ENCODE data around the gene FZR1. TPM values are rescaled to one million over a fixed set of nuclear protein-coding genes. Genes with fewer than 3 reads are reported as not detected.

The FZR1 gene
- total and polyA plus RNA-seq, 2 experiments from 2014 or later = 16.1 to 39.2 TPM

DNA sequence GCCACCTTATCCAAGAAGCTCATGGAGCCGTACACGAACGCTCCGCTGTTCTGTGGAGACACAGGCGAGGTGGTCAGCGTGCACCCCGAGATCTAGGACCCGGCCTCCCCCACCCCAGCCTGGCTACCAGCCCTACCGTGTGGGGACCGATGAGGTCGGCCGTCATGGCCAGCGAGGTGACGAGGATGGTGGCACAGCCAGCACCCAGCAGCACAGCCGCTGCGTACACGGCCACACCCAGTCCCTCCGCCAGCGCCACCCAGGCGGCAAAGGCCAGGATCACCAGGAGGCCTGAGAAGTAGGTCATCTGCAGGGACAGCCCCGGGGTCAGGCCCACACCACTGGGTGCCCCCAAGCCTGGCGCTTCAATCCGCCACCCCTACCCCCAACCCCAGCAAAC is 40.0 kb downstream of the FZR1 start:
- ATAC-seq = no peak
- Histone ChIP-seq H4K20me1 (replicated peaks; ENCODE audit: insufficient read depth) (peaks cover 7% of the 10 kb centered on the region), H3K9me2 (ENCODE audit: insufficient read depth) (no peaks in the 10 kb centered on the region), H3K79me2 (replicated peaks; ENCODE audit: insufficient read depth) (no peaks in the 10 kb centered on the region), H3K4me2 (no peak overlapping the region), H3K4me1 (ENCODE audit: insufficient read depth) (no peaks in the 10 kb centered on the region), H3F3A (replicated peaks; ENCODE audit: low read depth) (peaks cover 6% of the 10 kb centered on the region; the same call in 1 of the 2 replicates), H3K27ac (ENCODE audit: low read depth) (no peak overlapping the region), H3K36me3 (ENCODE audit: insufficient read depth) (no peaks in the 10 kb centered on the region), H3K4me3 (no peak overlapping the region), H3K27me3 (ENCODE audit: insufficient read depth) (no peaks in the 10 kb centered on the region), H2AFZ (no peak overlapping the region)
- TF ChIP-seq ZNF331 (CRISPR knock-in tag; IDR thresholded peaks at IDR 0.05; ENCODE audit: low read depth) (no peak), EZH2phosphoT487 (IDR thresholded peaks at IDR 0.05; ENCODE audit: unreplicated experiment) (no peak), STAT1 (IDR thresholded peaks at IDR 0.05; ENCODE audit: unreplicated experiment) (no peak), NANOG (IDR thresholded peaks at IDR 0.05; ENCODE audit: borderline replicate concordance) (no peak), REST (IDR thresholded peaks at IDR 0.05; ENCODE audit: unreplicated experiment) (no peak), EZH2 (IDR thresholded peaks at IDR 0.05; ENCODE audit: low read depth, unreplicated experiment) (no peak), ZNF462 (CRISPR knock-in tag; IDR thresholded peaks at IDR 0.05) (no peak), CREB1 (CRISPR knock-in tag; IDR thresholded peaks at IDR 0.05; ENCODE audit: low read depth) (no peak), JUNB (IDR thresholded peaks at IDR 0.05; ENCODE audit: unreplicated experiment) (no peak), POLR2AphosphoS5 (IDR thresholded peaks at IDR 0.05; ENCODE audit: low read depth) (no peak), ZNF114 (CRISPR knock-in tag; IDR thresholded peaks at IDR 0.05) (no peak), ETS1 (IDR thresholded peaks at IDR 0.05) (no peak)
- TF ChIP-seq, protein P1, sequence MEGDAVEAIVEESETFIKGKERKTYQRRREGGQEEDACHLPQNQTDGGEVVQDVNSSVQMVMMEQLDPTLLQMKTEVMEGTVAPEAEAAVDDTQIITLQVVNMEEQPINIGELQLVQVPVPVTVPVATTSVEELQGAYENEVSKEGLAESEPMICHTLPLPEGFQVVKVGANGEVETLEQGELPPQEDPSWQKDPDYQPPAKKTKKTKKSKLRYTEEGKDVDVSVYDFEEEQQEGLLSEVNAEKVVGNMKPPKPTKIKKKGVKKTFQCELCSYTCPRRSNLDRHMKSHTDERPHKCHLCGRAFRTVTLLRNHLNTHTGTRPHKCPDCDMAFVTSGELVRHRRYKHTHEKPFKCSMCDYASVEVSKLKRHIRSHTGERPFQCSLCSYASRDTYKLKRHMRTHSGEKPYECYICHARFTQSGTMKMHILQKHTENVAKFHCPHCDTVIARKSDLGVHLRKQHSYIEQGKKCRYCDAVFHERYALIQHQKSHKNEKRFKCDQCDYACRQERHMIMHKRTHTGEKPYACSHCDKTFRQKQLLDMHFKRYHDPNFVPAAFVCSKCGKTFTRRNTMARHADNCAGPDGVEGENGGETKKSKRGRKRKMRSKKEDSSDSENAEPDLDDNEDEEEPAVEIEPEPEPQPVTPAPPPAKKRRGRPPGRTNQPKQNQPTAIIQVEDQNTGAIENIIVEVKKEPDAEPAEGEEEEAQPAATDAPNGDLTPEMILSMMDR (conservative IDR thresholded peaks at IDR 0.05; ENCODE audit: low read depth in 2 of 2) = no peak
- no peaks in the 10 kb centered on the region; the same call in 2 of the 3 replicates for H3K4me1 Mint-ChIP-seq
- H3K9me3 Mint-ChIP-seq = no peaks in the 10 kb centered on the region
- peaks cover 7% of the 10 kb centered on the region for H3K36me3 Mint-ChIP-seq (ENCODE audit: low read depth)
- peaks cover 14% of the 10 kb centered on the region for H3K27me3 Mint-ChIP-seq (ENCODE audit: insufficient read depth, low read depth, poor library complexity)
- H3K27ac Mint-ChIP-seq = no peak overlapping the region
- no peak for DNase-seq (ENCODE audit: low spot score)
- H3K4me3 Mint-ChIP-seq = no peak overlapping the region
